Mesothelial cell of epicardium (in vitro differentiated cells): ENCODE measurements around the gene AUTS2. TPM values are rescaled to one million over a fixed set of nuclear protein-coding genes. Genes with fewer than 3 reads are reported as not detected.

ENCODE experiments used
- DNase-seq, 2 experiments: peaks; one replicate each; pipeline ENCODE4 v3.0.0; 2021; ENCODE audit warnings: low spot score in 2 of 2; ENCODE audit not compliant: unreplicated experiment in 2 of 2
- H3K27ac Mint-ChIP-seq: 2 replicates; pipeline ENCODE4 v1.8.0; 2021; ENCODE audit warnings: mixed read lengths
- H3K27me3 Mint-ChIP-seq: 2 replicates; pipeline ENCODE4 v1.8.0; 2021; ENCODE audit warnings: low read depth, mixed read lengths
- H3K36me3 Mint-ChIP-seq: 2 replicates; pipeline ENCODE4 v1.8.0; 2021; ENCODE audit warnings: mixed read lengths
- H3K4me1 Mint-ChIP-seq: 2 replicates; pipeline ENCODE4 v1.8.0; 2021; ENCODE audit warnings: mixed read lengths
- H3K4me3 Mint-ChIP-seq: 2 replicates; pipeline ENCODE4 v1.8.0; 2021; ENCODE audit warnings: mild to moderate bottlenecking, moderate library complexity, mixed read lengths
- H3K9me3 Mint-ChIP-seq: 2 replicates; pipeline ENCODE4 v1.8.0; 2021; ENCODE audit warnings: mixed read lengths
- CTCF ChIP-seq: fragments of 200-600 bp; sonication (generic); IDR thresholded peaks from one replicate; pipeline ENCODE4 v1.5.0; 2021; ENCODE audit warnings: antibody characterized with exemption; ENCODE audit not compliant: unreplicated experiment
- total RNA-seq: library from RNA; stranded (reverse); gene quantifications from 3 replicates; pipeline ENCODE4 v1.2.1, GENCODE V29; 2021

The AUTS2 gene
- total RNA-seq, 1 donor from 2014 or later, result 135 TPM

GRCh38 chr7:69600710-69601519, 2.6 kb downstream of the AUTS2 start:
- Mint-ChIP-seq H3K9me3 (no peaks in the 10 kb centered on the region), H3K4me1 (peaks cover 9% of the 10 kb centered on the region), H3K27me3 (no peaks in the 10 kb centered on the region), H3K4me3 (no peak overlapping the region), H3K27ac (no peak overlapping the region), H3K36me3 (no peaks in the 10 kb centered on the region)
- TF ChIP-seq CTCF, result no peak
- DNase-seq, result no peak

- Mint-ChIP-seq H3K4me3 (no peak overlapping the region), H3K27ac (no peak overlapping the region), H3K27me3 (no peaks in the 10 kb centered on the region), H3K36me3 (no peaks in the 10 kb centered on the region), H3K9me3 (no peaks in the 10 kb centered on the region), H3K4me1 (peaks cover 9% of the 10 kb centered on the region)
- TF ChIP-seq CTCF, result no peak
- DNase-seq, result no peak
Observed at GRCh38 chr7:69602522-69602921, 4.2 kb downstream of the AUTS2 start.

GRCh38 chr7:69603351-69603750, 5.1 kb downstream of the AUTS2 start:
- no peak overlapping the region for H3K27ac Mint-ChIP-seq
- no peak overlapping the region for H3K4me3 Mint-ChIP-seq
- DNase-seq, result no peak
- H3K36me3 Mint-ChIP-seq, result no peaks in the 10 kb centered on the region
- peaks cover 10% of the 10 kb centered on the region for H3K4me1 Mint-ChIP-seq
- TF ChIP-seq CTCF, result no peak
- no peaks in the 10 kb centered on the region for H3K9me3 Mint-ChIP-seq
- no peaks in the 10 kb centered on the region for H3K27me3 Mint-ChIP-seq

GRCh38 chr7:69603937-69604494, 5.7 kb downstream of the AUTS2 start:
- no peaks in the 10 kb centered on the region for H3K9me3 Mint-ChIP-seq
- TF ChIP-seq CTCF, result no peak
- no peak overlapping the region for H3K4me3 Mint-ChIP-seq
- H3K27me3 Mint-ChIP-seq, result no peaks in the 10 kb centered on the region
- H3K4me1 Mint-ChIP-seq, result peaks cover 17% of the 10 kb centered on the region
- H3K36me3 Mint-ChIP-seq, result no peaks in the 10 kb centered on the region
- no peak overlapping the region for H3K27ac Mint-ChIP-seq
- no peak for DNase-seq

GRCh38 chr7:69605070-69605469, 6.8 kb downstream of the AUTS2 start:
- Mint-ChIP-seq H3K27ac (no peak overlapping the region), H3K4me1 (peaks cover 26% of the 10 kb centered on the region), H3K27me3 (no peaks in the 10 kb centered on the region), H3K36me3 (no peaks in the 10 kb centered on the region), H3K4me3 (no peak overlapping the region), H3K9me3 (no peaks in the 10 kb centered on the region)
- TF ChIP-seq CTCF, result no peak
- DNase-seq, result no peak
